NCI-H146 treated with DMSO at 0.1 percent for 48 hours (cell line): ENCODE measurements around the gene DNM3.

Source experiments
- DNase-seq: peaks from one replicate; lab custom pipeline; 2025; ENCODE audit not compliant: unreplicated experiment; lab: John Stamatoyannopoulos, UW

The DNM3 gene

GRCh38 chr1:171916315-171916771 lies 75.0 kb downstream of the DNM3 start:
- DNase-seq = no peak

- no peak for DNase-seq
Measured at GRCh38 chr1:171917331-171917730, 76.0 kb downstream of the DNM3 start.

GRCh38 chr1:171919891-171920887 lies 78.9 kb downstream of the DNM3 start:
- DNase-seq = no peak

- DNase-seq = no peak
Measured at GRCh38 chr1:171922999-171923398, 81.7 kb downstream of the DNM3 start.

GRCh38 chr1:171929121-171929520 lies 87.8 kb downstream of the DNM3 start:
- DNase-seq = no peak

- DNase-seq = no peak
Measured at GRCh38 chr1:171931752-171932151, 90.5 kb downstream of the DNM3 start.

- DNase-seq = no peak
Measured at GRCh38 chr1:171934664-171935063, 93.4 kb downstream of the DNM3 start.

- no peak for DNase-seq
Measured at GRCh38 chr1:171935086-171935485, 93.8 kb downstream of the DNM3 start.

GRCh38 chr1:171935664-171936063 lies 94.4 kb downstream of the DNM3 start:
- no peak for DNase-seq

- no peak for DNase-seq
Measured at GRCh38 chr1:171937938-171938337, 96.6 kb downstream of the DNM3 start.

- no peak for DNase-seq
Measured at GRCh38 chr1:171939740-171940139, 98.4 kb downstream of the DNM3 start.

- no peak for DNase-seq
Measured at GRCh38 chr1:171940368-171940767, 99.1 kb downstream of the DNM3 start.

- DNase-seq = no peak
Measured at GRCh38 chr1:171941920-171942319, 100.6 kb downstream of the DNM3 start.

GRCh38 chr1:171943973-171944561 lies 102.8 kb downstream of the DNM3 start:
- no peak for DNase-seq

GRCh38 chr1:171948511-171948910 lies 107.2 kb downstream of the DNM3 start:
- DNase-seq = no peak

- no peak for DNase-seq
Measured at GRCh38 chr1:171949316-171949715, 108.0 kb downstream of the DNM3 start.

- DNase-seq = no peak
Measured at GRCh38 chr1:171953835-171954234, 112.5 kb downstream of the DNM3 start.

GRCh38 chr1:171954361-171954760 lies 113.1 kb downstream of the DNM3 start:
- no peak for DNase-seq

GRCh38 chr1:171961861-171962260 lies 120.6 kb downstream of the DNM3 start:
- DNase-seq = no peak

GRCh38 chr1:171963762-171964161 lies 122.5 kb downstream of the DNM3 start:
- no peak for DNase-seq

GRCh38 chr1:171965777-171966176 lies 124.5 kb downstream of the DNM3 start:
- DNase-seq = no peak
